GM20000 (cell line): ENCODE measurements around the gene SOAT2.

ENCODE experiments used
- DNase-seq: peaks from one replicate; pipeline ENCODE4 v3.0.0; 2012; ENCODE audit warnings: low spot score
- TF ChIP-seq, protein P1 (sequence below): IDR thresholded peaks from 2 replicates; pipeline ENCODE4 v1.5.1; 2012; ENCODE audit warnings: mild to moderate bottlenecking, control low read depth; ENCODE audit errors: extremely low read depth, missing control alignments

Gene SOAT2

GRCh38 chr12:53122961-53123468 lies 19.7 kb downstream of the SOAT2 start:
- peak; percentile 14 for DNase-seq
- TF ChIP-seq, protein P1, sequence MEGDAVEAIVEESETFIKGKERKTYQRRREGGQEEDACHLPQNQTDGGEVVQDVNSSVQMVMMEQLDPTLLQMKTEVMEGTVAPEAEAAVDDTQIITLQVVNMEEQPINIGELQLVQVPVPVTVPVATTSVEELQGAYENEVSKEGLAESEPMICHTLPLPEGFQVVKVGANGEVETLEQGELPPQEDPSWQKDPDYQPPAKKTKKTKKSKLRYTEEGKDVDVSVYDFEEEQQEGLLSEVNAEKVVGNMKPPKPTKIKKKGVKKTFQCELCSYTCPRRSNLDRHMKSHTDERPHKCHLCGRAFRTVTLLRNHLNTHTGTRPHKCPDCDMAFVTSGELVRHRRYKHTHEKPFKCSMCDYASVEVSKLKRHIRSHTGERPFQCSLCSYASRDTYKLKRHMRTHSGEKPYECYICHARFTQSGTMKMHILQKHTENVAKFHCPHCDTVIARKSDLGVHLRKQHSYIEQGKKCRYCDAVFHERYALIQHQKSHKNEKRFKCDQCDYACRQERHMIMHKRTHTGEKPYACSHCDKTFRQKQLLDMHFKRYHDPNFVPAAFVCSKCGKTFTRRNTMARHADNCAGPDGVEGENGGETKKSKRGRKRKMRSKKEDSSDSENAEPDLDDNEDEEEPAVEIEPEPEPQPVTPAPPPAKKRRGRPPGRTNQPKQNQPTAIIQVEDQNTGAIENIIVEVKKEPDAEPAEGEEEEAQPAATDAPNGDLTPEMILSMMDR: no peak

- TF ChIP-seq, protein P1: no peak
- DNase-seq: peak; percentile 21
Measured at GRCh38 chr12:53123578-53124351, 20.5 kb downstream of the SOAT2 start.

GRCh38 chr12:53124352-53124723 lies 21.1 kb downstream of the SOAT2 start:
- peak; percentile 15 for DNase-seq
- TF ChIP-seq, protein P1: no peak

- TF ChIP-seq, protein P1: no peak
- no peak for DNase-seq
Measured at GRCh38 chr12:53127169-53127568, 23.9 kb downstream of the SOAT2 start.

DNA sequence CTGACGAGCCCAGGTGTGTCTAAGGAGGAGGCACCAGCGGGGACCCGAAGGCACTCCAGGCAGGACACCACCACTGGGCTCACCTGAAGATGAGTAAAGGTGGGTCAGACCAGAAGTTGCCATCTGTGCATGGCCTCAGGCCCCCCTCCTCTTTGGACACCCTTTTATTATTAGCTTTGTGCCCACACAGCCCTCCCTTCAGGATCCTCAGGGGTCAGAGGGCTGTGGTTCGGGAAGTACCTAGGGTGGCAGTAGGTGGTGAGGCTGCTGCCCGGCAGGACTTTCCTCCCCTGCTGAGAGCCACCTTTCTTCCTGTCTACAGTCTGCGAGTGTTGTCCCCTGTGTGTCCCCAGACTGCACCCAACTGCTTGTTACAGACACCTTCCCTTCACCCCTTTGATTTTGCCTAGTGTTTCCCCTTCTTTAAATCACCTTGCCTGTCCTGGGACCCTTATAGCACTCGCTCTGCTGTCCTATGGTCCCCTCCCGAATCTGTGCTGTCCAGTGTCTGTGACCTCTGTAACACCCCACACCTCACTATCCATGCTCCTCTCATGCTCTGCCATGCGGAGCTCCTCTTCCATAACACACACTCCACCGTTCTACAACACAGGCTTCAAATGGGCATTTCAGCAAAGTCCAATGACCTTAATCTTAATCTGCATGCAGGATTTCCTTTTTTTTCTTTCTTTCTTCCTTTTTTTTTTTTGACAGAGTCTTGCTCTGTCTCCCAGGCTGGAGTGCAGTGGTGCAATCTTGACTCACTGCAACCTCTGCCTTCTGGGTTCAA lies 25.7 kb downstream of the SOAT2 start:
- TF ChIP-seq, protein P1: no peak
- DNase-seq: no peak

DNA sequence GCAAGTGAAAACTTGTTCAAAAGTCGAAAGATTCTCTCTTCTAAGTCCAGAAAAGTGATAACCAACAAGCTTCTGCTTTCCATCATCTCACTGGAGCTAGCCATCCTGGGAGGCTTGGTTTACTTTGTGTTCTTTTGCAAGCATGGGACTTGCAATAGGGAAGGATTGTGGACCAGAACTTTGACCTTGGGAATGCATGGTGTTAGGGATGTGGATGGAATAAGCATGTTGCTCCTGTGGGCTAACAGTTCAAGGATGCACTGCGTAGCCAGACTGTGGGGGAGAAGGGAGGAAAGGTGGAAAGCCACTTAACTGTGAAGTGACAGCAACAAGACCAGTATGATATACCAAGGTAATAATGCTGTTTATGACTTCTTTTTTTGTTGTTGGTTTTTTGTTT lies 28.6 kb downstream of the SOAT2 start:
- TF ChIP-seq, protein P1: no peak

GRCh38 chr12:53133722-53134121 lies 30.4 kb downstream of the SOAT2 start:
- DNase-seq: no peak
- TF ChIP-seq, protein P1: no peak

More for the DNA sequence above, 28.6 kb downstream of the SOAT2 start:
- DNase-seq: no peak
